ENCODE measurements around the gene OCIAD2.
"Not testable (repeated sequence)": the region's sequence is repeated elsewhere in the genome, so short reads cannot be mapped to it uniquely, and the experiment has no call there.

OCIAD2 gene

DNA sequence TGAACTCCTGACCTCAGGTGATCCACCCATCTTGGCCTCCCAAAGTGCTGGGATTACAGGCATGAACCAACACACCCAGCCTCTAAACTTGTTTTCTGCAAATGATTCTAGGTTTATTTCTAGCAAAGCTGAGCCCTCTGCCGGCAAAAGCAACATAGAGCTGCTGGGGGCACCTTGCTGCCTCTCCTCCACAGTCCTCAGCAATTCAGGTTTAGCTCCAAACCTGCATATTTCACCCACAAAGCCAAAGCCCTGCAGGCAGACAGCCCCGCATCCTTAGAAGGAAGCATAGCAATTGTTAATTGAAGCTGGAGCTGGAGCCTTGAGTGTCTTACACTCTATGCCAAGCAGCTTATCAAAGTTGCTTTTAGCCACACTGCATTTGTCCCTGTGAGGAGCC is 24.9 kb upstream of the OCIAD2 start:
- TF ChIP-seq CTCF (conservative IDR thresholded peaks at IDR 0.05; ENCODE audit: low read depth, low read length) = no peak
- no peak overlapping the region for H3K4me3 ChIP-seq (IDR thresholded peaks at IDR 0.05; ENCODE audit: insufficient read depth, low read depth, low read length)
- H3K27ac ChIP-seq = no peak overlapping the region
- no peak overlapping the region for H3K9ac ChIP-seq
- no peaks in the 10 kb centered on the region for H3K4me1 ChIP-seq (ENCODE audit: low read depth, poor library complexity, severe bottlenecking)
- no peak overlapping the region for H3K4me2 ChIP-seq
- no peaks in the 10 kb centered on the region for H3K36me3 ChIP-seq (ENCODE audit: insufficient read depth)
- H2AFZ ChIP-seq (ENCODE audit: low read depth) = no peak overlapping the region
- no peaks in the 10 kb centered on the region for H3K79me2 ChIP-seq (ENCODE audit: insufficient read depth, low read depth)
- H4K20me1 ChIP-seq (ENCODE audit: insufficient read depth) = no peaks in the 10 kb centered on the region
- no peaks in the 10 kb centered on the region for H3K27me3 ChIP-seq (ENCODE audit: insufficient read depth, low read depth)

GRCh38 chr4:48930654-48931053 is 24.1 kb upstream of the OCIAD2 start:
- Histone ChIP-seq H3K4me1 (ENCODE audit: low read depth, poor library complexity, severe bottlenecking) (no peaks in the 10 kb centered on the region), H3K27me3 (ENCODE audit: insufficient read depth, low read depth) (no peaks in the 10 kb centered on the region), H3K4me2 (no peak overlapping the region), H3K9ac (no peak overlapping the region), H3K4me3 (IDR thresholded peaks at IDR 0.05; ENCODE audit: insufficient read depth, low read depth, low read length) (no peak overlapping the region), H3K36me3 (ENCODE audit: insufficient read depth) (no peaks in the 10 kb centered on the region), H3K27ac (no peak overlapping the region), H2AFZ (ENCODE audit: low read depth) (no peak overlapping the region), H4K20me1 (ENCODE audit: insufficient read depth) (no peaks in the 10 kb centered on the region), H3K79me2 (ENCODE audit: insufficient read depth, low read depth) (no peaks in the 10 kb centered on the region)
- no peak for TF ChIP-seq CTCF (conservative IDR thresholded peaks at IDR 0.05; ENCODE audit: low read depth, low read length)

DNA sequence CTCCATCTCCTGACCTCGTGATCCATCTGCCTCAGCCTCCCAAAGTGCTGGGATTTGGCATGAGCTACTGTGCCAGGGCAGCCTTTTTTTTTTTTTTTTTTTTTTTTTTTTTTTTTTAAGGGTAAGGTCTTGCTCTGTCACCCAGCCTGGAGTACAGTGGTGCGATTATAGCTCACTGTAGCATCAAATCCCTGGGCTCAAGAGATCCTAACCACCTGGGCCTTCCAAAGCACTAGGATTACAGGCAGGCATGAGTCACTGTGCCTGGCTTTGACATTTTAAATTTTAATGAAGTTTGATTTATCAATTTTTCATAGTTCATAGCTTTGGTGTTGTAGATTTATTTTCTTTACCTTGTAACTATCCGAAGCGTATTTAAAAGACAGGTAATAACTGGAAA is 17.8 kb upstream of the OCIAD2 start:
- no peaks in the 10 kb centered on the region for H3K79me2 ChIP-seq (ENCODE audit: insufficient read depth, low read depth)

GRCh38 chr4:48923065-48923464 is 16.5 kb upstream of the OCIAD2 start:
- not testable (repeated sequence) for H2AFZ ChIP-seq (ENCODE audit: low read depth); H4K20me1 ChIP-seq (ENCODE audit: insufficient read depth); H3K27ac ChIP-seq; H3K9ac ChIP-seq; H3K4me1 ChIP-seq (ENCODE audit: low read depth, poor library complexity, severe bottlenecking); H3K4me3 ChIP-seq (IDR thresholded peaks at IDR 0.05; ENCODE audit: insufficient read depth, low read depth, low read length); H3K79me2 ChIP-seq (ENCODE audit: insufficient read depth, low read depth); H3K27me3 ChIP-seq (ENCODE audit: insufficient read depth, low read depth); H3K36me3 ChIP-seq (ENCODE audit: insufficient read depth); H3K4me2 ChIP-seq

More for the DNA sequence above, 17.8 kb upstream of the OCIAD2 start:
- no peak overlapping the region for H3K9ac ChIP-seq
- H3K27ac ChIP-seq = no peak overlapping the region
- H3K36me3 ChIP-seq (ENCODE audit: insufficient read depth) = no peaks in the 10 kb centered on the region
- H3K4me2 ChIP-seq = no peak overlapping the region
- TF ChIP-seq CTCF (conservative IDR thresholded peaks at IDR 0.05; ENCODE audit: low read depth, low read length) = no peak
- no peak overlapping the region for H3K4me3 ChIP-seq (IDR thresholded peaks at IDR 0.05; ENCODE audit: insufficient read depth, low read depth, low read length)
- no peaks in the 10 kb centered on the region for H4K20me1 ChIP-seq (ENCODE audit: insufficient read depth)
- H2AFZ ChIP-seq (ENCODE audit: low read depth) = no peak overlapping the region
- no peaks in the 10 kb centered on the region for H3K4me1 ChIP-seq (ENCODE audit: low read depth, poor library complexity, severe bottlenecking)
- H3K27me3 ChIP-seq (ENCODE audit: insufficient read depth, low read depth) = no peaks in the 10 kb centered on the region

- no peaks in the 10 kb centered on the region for H3K36me3 ChIP-seq (ENCODE audit: insufficient read depth)
- H4K20me1 ChIP-seq (ENCODE audit: insufficient read depth) = no peaks in the 10 kb centered on the region
- no peak overlapping the region for H3K9ac ChIP-seq
- TF ChIP-seq CTCF (conservative IDR thresholded peaks at IDR 0.05; ENCODE audit: low read depth, low read length) = no peak
- H3K27me3 ChIP-seq (ENCODE audit: insufficient read depth, low read depth) = no peaks in the 10 kb centered on the region
- no peaks in the 10 kb centered on the region for H3K79me2 ChIP-seq (ENCODE audit: insufficient read depth, low read depth)
- no peak overlapping the region for H2AFZ ChIP-seq (ENCODE audit: low read depth)
- H3K4me1 ChIP-seq (ENCODE audit: low read depth, poor library complexity, severe bottlenecking) = no peaks in the 10 kb centered on the region
- no peak overlapping the region for H3K4me3 ChIP-seq (IDR thresholded peaks at IDR 0.05; ENCODE audit: insufficient read depth, low read depth, low read length)
- no peak overlapping the region for H3K27ac ChIP-seq
- H3K4me2 ChIP-seq = no peak overlapping the region
Measured at GRCh38 chr4:48914311-48914710, 7.7 kb upstream of the OCIAD2 start.

All from KMS-11 (cell line).